Measurements from ENCODE around the gene PPP4R3B. TPM values are rescaled to one million over a fixed set of nuclear protein-coding genes. Genes with fewer than 3 reads are reported as not detected.

The PPP4R3B gene
- total RNA-seq, 6 experiments from 2014 or later = 34.3 to 62.4 (median 37.8) TPM

- Histone ChIP-seq H3K36me3 (peaks cover 0 to 21% (median 2%) of the 10 kb centered on the region in 4 donors), H3K4me1 (no peaks in the 10 kb centered on the region), H3K27ac (no peak overlapping the region), H3K27me3 (no peaks in the 10 kb centered on the region), H3K9me3 (no peaks in the 10 kb centered on the region), H3K4me3 (no peak overlapping the region)
- no peak for DNase-seq
- TF ChIP-seq CTCF (IDR thresholded peaks at IDR 0.05) = no peak
- no peak for TF ChIP-seq POLR2A (IDR thresholded peaks at IDR 0.05)
- intact Hi-C loops (cut with DNase I) = no loop called here
- ATAC-seq = no peak
- 29% methylated on average over 1 of the region's 1 CpG for WGBS (ENCODE audit: insufficient coverage, low coverage, low lambda C conversion rate, missing lambda C conversion rate)
Observed at GRCh38 chr2:55592130-55592529, 25.3 kb downstream of the PPP4R3B start.

DNA sequence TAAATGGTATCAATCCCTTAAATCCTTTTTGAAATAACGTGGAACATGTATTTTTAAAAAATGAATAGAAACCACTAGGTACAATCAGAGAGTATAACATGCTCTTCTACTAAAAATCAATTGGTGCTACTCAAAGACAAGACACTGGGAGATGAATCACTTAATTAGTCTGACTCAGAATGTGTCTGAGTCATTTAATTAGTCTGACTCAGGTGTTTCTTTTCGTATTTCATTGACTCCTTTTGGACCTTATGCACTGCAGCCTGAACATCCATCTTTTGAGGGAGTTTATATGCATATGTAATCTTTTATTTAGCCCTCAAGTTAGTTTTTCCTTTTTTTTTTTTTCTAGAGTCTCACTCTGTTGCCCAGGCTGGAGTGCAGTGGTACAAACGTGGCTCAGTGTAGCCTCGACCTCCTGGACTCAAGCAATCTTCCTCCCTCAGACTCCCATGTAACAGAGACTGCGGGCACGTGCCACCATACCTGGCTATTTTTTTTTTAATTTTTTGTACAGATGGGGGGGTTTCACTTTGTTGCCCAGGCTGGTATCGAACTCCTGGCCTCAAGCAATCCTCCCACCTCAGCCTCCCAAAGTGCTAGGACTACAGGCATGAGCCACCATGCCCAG lies 26.5 kb downstream of the PPP4R3B start:
- Histone ChIP-seq H3K9me3 (no peaks in the 10 kb centered on the region), H3K27me3 (no peaks in the 10 kb centered on the region), H3K4me3 (no peak overlapping the region), H3K4me1 (no peaks in the 10 kb centered on the region), H3K27ac (no peak overlapping the region), H3K36me3 (peaks cover 0 to 31% (median 2%) of the 10 kb centered on the region in 4 donors)
- WGBS (ENCODE audit: insufficient coverage, low coverage, low lambda C conversion rate, missing lambda C conversion rate) = 77% methylated on average over 7 of the region's 7 CpGs
- intact Hi-C loops (cut with DNase I) = no loop called here
- DNase-seq (no peak), ATAC-seq (peak in 1 of 4 donors; percentile 28)
- TF ChIP-seq POLR2A (IDR thresholded peaks at IDR 0.05) (no peak), CTCF (IDR thresholded peaks at IDR 0.05) (no peak)

GRCh38 chr2:55585451-55586080 lies 31.9 kb downstream of the PPP4R3B start:
- no peak overlapping the region for H3K27ac ChIP-seq
- DNase-seq = no peak
- ATAC-seq = no peak
- TF ChIP-seq CTCF (IDR thresholded peaks at IDR 0.05) (no peak), POLR2A (IDR thresholded peaks at IDR 0.05) (no peak)
- intact Hi-C loops (cut with DNase I) = no loop called here
- H3K9me3 ChIP-seq = no peaks in the 10 kb centered on the region
- no peaks in the 10 kb centered on the region for H3K27me3 ChIP-seq
- WGBS (ENCODE audit: insufficient coverage, low coverage, low lambda C conversion rate, missing lambda C conversion rate) = 79% methylated on average over 2 of the region's 2 CpGs
- no peaks in the 10 kb centered on the region for H3K4me1 ChIP-seq
- peaks cover 0 to 47% (median 13%) of the 10 kb centered on the region in 4 donors for H3K36me3 ChIP-seq
- H3K4me3 ChIP-seq = no peak overlapping the region

GRCh38 chr2:55581874-55582547 lies 35.4 kb downstream of the PPP4R3B start:
- no peaks in the 10 kb centered on the region for H3K27me3 ChIP-seq
- no peak for ATAC-seq
- no peak for DNase-seq
- H3K4me1 ChIP-seq = no peaks in the 10 kb centered on the region
- no peak overlapping the region for H3K27ac ChIP-seq
- no peak overlapping the region for H3K4me3 ChIP-seq
- TF ChIP-seq CTCF (IDR thresholded peaks at IDR 0.05) (no peak), POLR2A (IDR thresholded peaks at IDR 0.05) (no peak)
- no peaks in the 10 kb centered on the region for H3K9me3 ChIP-seq
- peaks cover 0 to 63% (median 18%) of the 10 kb centered on the region in 4 donors for H3K36me3 ChIP-seq
- WGBS (ENCODE audit: insufficient coverage, low coverage, low lambda C conversion rate, missing lambda C conversion rate) = 43% methylated on average over 4 of the region's 4 CpGs
- intact Hi-C loops (cut with DNase I) = no loop called here

Data from right lobe of liver (tissue), 6 donors.